GM18873 (cell line): ENCODE results near the gene ANGPTL8.

Source experiments
- ATAC-seq: cut with Tn5 transposase; IDR thresholded peaks from one replicate; pipeline ENCODE4 v1.9.1; 2021; ENCODE audit warnings: mild to moderate bottlenecking, moderate library complexity, moderate number of reproducible peaks; ENCODE audit not compliant: unreplicated experiment, low FRiP score

ANGPTL8 gene

GRCh38 chr19:11239377-11240000 lies at the start of gene ANGPTL8:
ANGPTL8 (plus strand) TSS chr19:11239619; CDS start chr19:11239638, 19 bp downstream.
- no peak for ATAC-seq

GRCh38 chr19:11190501-11190900 lies 48.9 kb upstream of the ANGPTL8 start:
- no peak for ATAC-seq

GRCh38 chr19:11191273-11191755 lies 48.1 kb upstream of the ANGPTL8 start:
- no peak for ATAC-seq

GRCh38 chr19:11191934-11192333 lies 47.5 kb upstream of the ANGPTL8 start:
- ATAC-seq, result no peak

- ATAC-seq, result no peak
Observed at GRCh38 chr19:11192957-11193939, 46.2 kb upstream of the ANGPTL8 start.

- ATAC-seq, result no peak
Observed at GRCh38 chr19:11194173-11194572, 45.2 kb upstream of the ANGPTL8 start.

GRCh38 chr19:11194656-11195558 lies 44.5 kb upstream of the ANGPTL8 start:
- no peak for ATAC-seq

GRCh38 chr19:11195681-11196080 lies 43.7 kb upstream of the ANGPTL8 start:
- ATAC-seq, result no peak

- ATAC-seq, result no peak
Observed at GRCh38 chr19:11196406-11197287, 42.8 kb upstream of the ANGPTL8 start.

GRCh38 chr19:11197291-11198174 lies 41.9 kb upstream of the ANGPTL8 start, which contains the start of gene KANK2:
KANK2 (minus strand) TSS chr19:11197545; CDS start chr19:11194511, 3,034 bp downstream.
- ATAC-seq, result peak; percentile 49

GRCh38 chr19:11198175-11198534 lies 41.3 kb upstream of the ANGPTL8 start:
- no peak for ATAC-seq

- ATAC-seq, result no peak
Observed at GRCh38 chr19:11198769-11199424, 40.5 kb upstream of the ANGPTL8 start.

GRCh38 chr19:11199517-11199916 lies 39.9 kb upstream of the ANGPTL8 start:
- ATAC-seq, result no peak

GRCh38 chr19:11200015-11200574 lies 39.3 kb upstream of the ANGPTL8 start:
- ATAC-seq, result no peak

- ATAC-seq, result no peak
Observed at GRCh38 chr19:11200931-11201330, 38.5 kb upstream of the ANGPTL8 start.

GRCh38 chr19:11201791-11202190 lies 37.6 kb upstream of the ANGPTL8 start:
- ATAC-seq, result no peak

- no peak for ATAC-seq
Observed at GRCh38 chr19:11202488-11203193, 36.8 kb upstream of the ANGPTL8 start.
